PFSK-1 (cell line): ENCODE results near the gene PKD1L1.

Experiments used
- POLR2AphosphoS5 ChIP-seq: IDR thresholded peaks from 2 replicates; pipeline ENCODE4 v1.6.1; 2012; ENCODE audit warnings: low read depth, mild to moderate bottlenecking, control low read depth, low read length, moderate library complexity
- TF ChIP-seq, protein P1 (sequence below), 2 experiments: IDR thresholded peaks; 2 replicates each; pipeline versions ENCODE4 v1.6.1 to v1.8.0; 2011 to 2012; ENCODE audit warnings: low read depth in 2 of 2, low read length in 2 of 2, control low read depth in 1 of 2, inconsistent platforms in 1 of 2, mild to moderate bottlenecking in 1 of 2, moderate library complexity in 1 of 2; ENCODE audit not compliant: insufficient read depth in 1 of 2

GRCh38 chr7:47938574-47939165 lies 9.6 kb downstream of the PKD1L1 start:
- TF ChIP-seq, protein P1, sequence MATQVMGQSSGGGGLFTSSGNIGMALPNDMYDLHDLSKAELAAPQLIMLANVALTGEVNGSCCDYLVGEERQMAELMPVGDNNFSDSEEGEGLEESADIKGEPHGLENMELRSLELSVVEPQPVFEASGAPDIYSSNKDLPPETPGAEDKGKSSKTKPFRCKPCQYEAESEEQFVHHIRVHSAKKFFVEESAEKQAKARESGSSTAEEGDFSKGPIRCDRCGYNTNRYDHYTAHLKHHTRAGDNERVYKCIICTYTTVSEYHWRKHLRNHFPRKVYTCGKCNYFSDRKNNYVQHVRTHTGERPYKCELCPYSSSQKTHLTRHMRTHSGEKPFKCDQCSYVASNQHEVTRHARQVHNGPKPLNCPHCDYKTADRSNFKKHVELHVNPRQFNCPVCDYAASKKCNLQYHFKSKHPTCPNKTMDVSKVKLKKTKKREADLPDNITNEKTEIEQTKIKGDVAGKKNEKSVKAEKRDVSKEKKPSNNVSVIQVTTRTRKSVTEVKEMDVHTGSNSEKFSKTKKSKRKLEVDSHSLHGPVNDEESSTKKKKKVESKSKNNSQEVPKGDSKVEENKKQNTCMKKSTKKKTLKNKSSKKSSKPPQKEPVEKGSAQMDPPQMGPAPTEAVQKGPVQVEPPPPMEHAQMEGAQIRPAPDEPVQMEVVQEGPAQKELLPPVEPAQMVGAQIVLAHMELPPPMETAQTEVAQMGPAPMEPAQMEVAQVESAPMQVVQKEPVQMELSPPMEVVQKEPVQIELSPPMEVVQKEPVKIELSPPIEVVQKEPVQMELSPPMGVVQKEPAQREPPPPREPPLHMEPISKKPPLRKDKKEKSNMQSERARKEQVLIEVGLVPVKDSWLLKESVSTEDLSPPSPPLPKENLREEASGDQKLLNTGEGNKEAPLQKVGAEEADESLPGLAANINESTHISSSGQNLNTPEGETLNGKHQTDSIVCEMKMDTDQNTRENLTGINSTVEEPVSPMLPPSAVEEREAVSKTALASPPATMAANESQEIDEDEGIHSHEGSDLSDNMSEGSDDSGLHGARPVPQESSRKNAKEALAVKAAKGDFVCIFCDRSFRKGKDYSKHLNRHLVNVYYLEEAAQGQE (IDR thresholded peaks at IDR 0.05; ENCODE audit: insufficient read depth in 1 of 2, low read depth in 2 of 2, low read length in 2 of 2): no peak
- TF ChIP-seq POLR2AphosphoS5: no peak
